ACC112 (cell line): Measurements from ENCODE around the gene IGF2BP3.

ENCODE experiments used
- H2AFZ ChIP-seq: fragments of 200-600 bp; sonication (generic); one replicate; pipeline ENCODE4 v1.6.0; 2017; ENCODE audit warnings: antibody characterized with exemption, low read length; ENCODE audit not compliant: unreplicated experiment
- H3K27ac ChIP-seq: fragments of 200-600 bp; sonication (generic); 2 replicates; pipeline ENCODE4 v1.5.1; 2014; ENCODE audit warnings: low read depth, mild to moderate bottlenecking, antibody characterized with exemption, low read length, moderate library complexity
- H3K27me3 ChIP-seq: fragments of 200-600 bp; sonication (generic); 2 replicates; pipeline ENCODE4 v1.6.1; 2014; ENCODE audit warnings: mild to moderate bottlenecking, antibody characterized with exemption, low read length, moderate library complexity, mixed read lengths; ENCODE audit not compliant: insufficient read depth
- H3K36me3 ChIP-seq: fragments of 200-600 bp; sonication (generic); 2 replicates; pipeline ENCODE4 v1.6.1; 2016; ENCODE audit warnings: mild to moderate bottlenecking, antibody characterized with exemption, low read length, moderate library complexity, mixed read lengths; ENCODE audit not compliant: insufficient read depth
- H3K4me1 ChIP-seq: fragments of 200-600 bp; sonication (generic); one replicate; pipeline ENCODE4 v1.6.1; 2016; ENCODE audit warnings: low read length, mixed read lengths; ENCODE audit not compliant: insufficient read depth, unreplicated experiment, control insufficient read depth
- H3K4me3 ChIP-seq: fragments of 200-600 bp; sonication (generic); 2 replicates; pipeline ENCODE4 v1.5.1; 2014; ENCODE audit warnings: mild to moderate bottlenecking, low read depth, low read length
- H3K79me2 ChIP-seq: fragments of 200-600 bp; sonication (generic); one replicate; pipeline ENCODE4 v1.6.0; 2016; ENCODE audit warnings: low read length; ENCODE audit not compliant: control insufficient read depth, unreplicated experiment, insufficient read depth

The IGF2BP3 gene

GRCh38 chr7:23356168-23356567 is 114.1 kb downstream of the IGF2BP3 start:
- Histone ChIP-seq H3K4me3 (no peak overlapping the region), H3K27ac (peak overlapping the region; percentile 66), H2AFZ (no peak overlapping the region), H3K36me3 (peaks cover 7% of the 10 kb centered on the region), H3K4me1 (peaks cover 52% of the 10 kb centered on the region), H3K27me3 (no peaks in the 10 kb centered on the region), H3K79me2 (peaks cover 29% of the 10 kb centered on the region)

- H3K4me1 ChIP-seq: peaks cover 65% of the 10 kb centered on the region
- no peaks in the 10 kb centered on the region for H3K27me3 ChIP-seq
- no peak overlapping the region for H2AFZ ChIP-seq
- H3K4me3 ChIP-seq: no peak overlapping the region
- H3K79me2 ChIP-seq: peaks cover 13% of the 10 kb centered on the region
- no peaks in the 10 kb centered on the region for H3K36me3 ChIP-seq
- no peak overlapping the region for H3K27ac ChIP-seq
Observed at GRCh38 chr7:23353172-23353571, 117.1 kb downstream of the IGF2BP3 start.

DNA sequence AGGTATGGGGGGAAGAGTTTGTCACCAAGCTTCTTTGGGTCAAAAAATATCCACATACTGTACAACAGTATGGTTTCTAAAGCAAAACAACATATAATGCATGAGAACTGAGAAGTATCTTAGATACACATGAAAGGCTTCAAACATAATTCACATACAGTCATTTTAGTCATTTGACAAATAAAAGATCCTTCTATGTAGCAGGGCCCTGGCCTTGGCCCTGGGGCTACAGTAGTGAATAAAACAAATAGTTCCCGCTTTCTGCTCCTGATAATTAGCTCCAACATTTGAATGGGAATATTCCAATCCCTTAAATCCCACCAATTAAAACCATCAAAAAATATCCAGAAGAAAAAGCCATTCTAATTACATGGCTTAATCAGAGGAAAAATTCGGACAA is 119.8 kb downstream of the IGF2BP3 start:
- Histone ChIP-seq H3K36me3 (peaks cover 5% of the 10 kb centered on the region; the same call in 1 of the 2 replicates), H3K4me1 (peaks cover 69% of the 10 kb centered on the region), H3K79me2 (peaks cover 22% of the 10 kb centered on the region), H3K27me3 (no peaks in the 10 kb centered on the region), H2AFZ (no peak overlapping the region), H3K27ac (peak overlapping the region; percentile 49), H3K4me3 (no peak overlapping the region)

DNA sequence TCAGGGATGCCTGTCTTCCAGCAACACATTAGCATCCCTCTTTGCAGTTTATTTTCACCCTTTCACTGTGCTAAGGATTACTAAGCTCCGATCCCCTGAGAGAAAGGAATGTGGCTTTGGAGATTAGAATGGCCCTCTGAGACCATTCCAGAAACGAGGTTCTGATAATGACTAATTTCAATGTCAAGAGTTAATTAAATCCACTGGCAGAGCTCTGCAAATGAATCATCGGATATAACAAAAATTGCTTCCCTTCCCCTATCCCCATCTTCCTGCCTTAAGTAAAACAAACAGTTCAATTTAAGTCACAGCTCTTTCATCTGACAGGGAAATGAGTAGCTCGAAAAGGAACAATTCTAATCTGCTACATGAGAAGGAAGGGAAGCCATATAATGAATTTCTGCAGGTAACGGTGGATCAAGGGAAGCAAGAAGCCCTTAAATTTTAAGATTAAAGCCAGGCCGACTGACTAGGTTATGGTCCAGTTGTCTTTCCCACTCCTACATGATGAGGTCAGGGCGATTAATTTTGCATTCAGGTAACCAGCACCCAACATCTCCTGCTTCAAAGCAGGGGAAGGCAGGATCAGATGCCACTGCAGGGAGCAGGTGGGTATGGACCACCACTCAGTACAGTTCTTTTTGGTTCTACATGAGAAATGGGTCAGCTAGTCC is 120.7 kb downstream of the IGF2BP3 start:
- Histone ChIP-seq H3K27me3 (no peaks in the 10 kb centered on the region), H3K4me3 (peak overlapping the region; percentile 26; the same call in 1 of the 2 replicates), H3K36me3 (peaks cover 11% of the 10 kb centered on the region; the same call in 1 of the 2 replicates)

DNA sequence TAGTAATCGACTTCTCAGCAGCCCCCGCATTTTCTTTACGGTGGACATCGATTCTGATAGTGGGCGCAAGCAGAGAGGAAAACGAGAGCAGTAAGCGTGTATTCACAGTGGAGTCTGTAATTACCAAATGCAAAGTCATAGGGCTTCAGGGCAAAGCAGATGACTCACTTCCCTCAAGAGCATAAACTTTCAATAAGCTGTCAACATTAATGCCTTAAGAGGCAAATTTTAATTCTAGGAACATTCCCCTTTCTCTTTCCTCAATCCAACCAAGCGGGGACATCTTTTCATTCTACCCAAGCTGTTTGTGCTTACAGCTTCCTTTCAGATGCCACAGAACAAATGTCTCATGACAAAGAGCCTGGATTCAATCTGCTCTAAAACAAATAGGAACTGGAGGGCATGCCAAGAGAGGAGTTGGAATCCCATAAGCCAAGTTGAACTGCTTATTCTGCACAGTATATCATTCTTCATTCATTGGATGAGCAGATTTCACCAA is 122.6 kb downstream of the IGF2BP3 start:
- Histone ChIP-seq H3K4me3 (peak overlapping the region; percentile 73), H3K27ac (peak overlapping the region; percentile 90), H3K79me2 (peaks cover 22% of the 10 kb centered on the region), H2AFZ (no peak overlapping the region), H3K4me1 (peaks cover 60% of the 10 kb centered on the region), H3K27me3 (no peaks in the 10 kb centered on the region), H3K36me3 (peaks cover 21% of the 10 kb centered on the region)

More for the DNA sequence above, 120.7 kb downstream of the IGF2BP3 start:
- peaks cover 68% of the 10 kb centered on the region for H3K4me1 ChIP-seq
- H3K27ac ChIP-seq: peak overlapping the region; percentile 49
- H3K79me2 ChIP-seq: peaks cover 24% of the 10 kb centered on the region
- H2AFZ ChIP-seq: no peak overlapping the region

DNA sequence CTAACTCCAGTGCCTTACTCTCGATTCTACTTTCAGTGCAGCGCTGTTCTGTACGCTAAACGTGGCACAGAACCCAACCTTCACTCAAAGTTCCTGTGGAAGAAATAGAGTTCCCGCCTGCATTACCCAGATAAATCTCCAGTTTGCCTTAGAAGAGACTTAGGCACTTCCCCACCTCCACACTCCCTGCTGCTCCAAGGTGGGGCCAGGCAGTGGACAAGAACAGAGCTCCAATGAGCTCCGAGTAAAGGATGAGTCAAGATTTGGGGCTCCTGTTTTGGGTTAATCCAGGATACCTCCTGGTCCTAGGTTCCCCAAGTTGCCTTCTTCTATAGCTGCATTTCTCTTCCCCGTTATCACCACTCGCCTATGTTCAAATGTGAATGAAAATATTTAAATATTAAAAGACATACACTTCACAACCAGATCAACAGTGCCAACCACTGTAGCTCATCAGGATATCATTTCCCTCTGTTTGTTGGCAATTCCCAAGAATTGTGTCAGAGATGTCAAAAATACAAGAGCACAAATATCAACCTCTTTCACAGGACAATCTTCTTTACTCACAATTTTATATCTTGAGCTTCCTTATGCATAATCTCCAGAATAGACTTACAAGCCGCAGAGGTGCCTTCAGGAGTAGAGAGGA is 123.1 kb downstream of the IGF2BP3 start:
- H3K27ac ChIP-seq: peak overlapping the region; percentile 90
- peaks cover 21% of the 10 kb centered on the region for H3K36me3 ChIP-seq
- H3K27me3 ChIP-seq: no peaks in the 10 kb centered on the region
- peaks cover 22% of the 10 kb centered on the region for H3K79me2 ChIP-seq
- peaks cover 60% of the 10 kb centered on the region for H3K4me1 ChIP-seq
- H3K4me3 ChIP-seq: peak overlapping the region; percentile 73
- H2AFZ ChIP-seq: no peak overlapping the region

DNA sequence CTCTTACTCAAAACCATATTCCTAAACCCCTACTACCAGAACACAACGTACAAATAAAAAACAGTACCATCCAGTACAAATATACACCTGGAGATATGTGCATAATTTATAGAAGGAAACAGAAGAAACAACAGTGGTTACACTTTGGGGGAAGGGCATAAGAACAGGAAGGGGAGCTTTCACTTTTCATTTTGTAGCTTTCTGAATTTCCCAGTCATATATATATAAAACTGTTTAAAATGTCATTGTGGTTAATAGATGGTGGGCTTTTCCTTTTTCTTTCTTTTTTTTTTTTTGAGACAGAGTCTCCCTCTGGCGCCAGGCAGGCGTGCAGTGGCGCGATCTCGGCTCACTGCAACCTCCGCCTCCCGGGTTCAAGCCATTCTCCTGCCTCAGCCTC is 124.0 kb downstream of the IGF2BP3 start:
- Histone ChIP-seq H3K27ac (peak overlapping the region; percentile 20; the same call in 1 of the 2 replicates), H3K4me3 (peak overlapping the region; percentile 54), H3K36me3 (peaks cover 21% of the 10 kb centered on the region), H3K27me3 (no peaks in the 10 kb centered on the region), H3K4me1 (peaks cover 53% of the 10 kb centered on the region), H3K79me2 (peaks cover 22% of the 10 kb centered on the region), H2AFZ (no peak overlapping the region)

- no peak overlapping the region for H3K27ac ChIP-seq
Observed at GRCh38 chr7:23345601-23346000, 124.7 kb downstream of the IGF2BP3 start.

DNA sequence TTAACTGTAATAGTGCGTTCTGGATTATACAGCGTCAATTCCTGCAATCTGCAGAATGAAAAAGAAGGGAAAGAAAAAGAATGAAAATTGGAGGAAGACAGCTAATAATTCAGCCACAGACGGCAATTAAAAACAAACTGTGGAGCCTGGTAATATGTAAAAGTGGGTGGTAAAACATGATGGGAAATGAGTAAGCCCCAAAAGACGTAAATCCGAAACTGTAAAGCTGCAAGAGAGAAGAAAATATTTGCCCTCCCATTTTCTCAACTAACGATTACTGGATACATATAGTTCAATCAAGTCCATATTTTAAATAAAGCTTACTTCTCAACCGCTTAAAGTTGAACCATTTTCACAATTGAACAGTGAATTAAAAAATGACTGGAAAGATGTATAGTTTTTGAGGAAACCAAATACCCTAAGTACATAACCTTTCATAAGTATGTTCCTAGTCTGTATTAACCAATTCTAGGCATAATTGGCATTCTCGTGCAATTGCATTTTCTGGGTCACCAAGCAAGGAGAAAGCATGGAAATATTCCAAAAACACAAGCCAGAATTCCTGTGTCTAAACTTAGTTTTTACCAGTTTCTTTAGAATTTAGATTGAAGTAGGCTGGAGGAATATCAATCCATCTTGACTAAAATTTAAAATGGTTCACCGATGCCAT is 126.3 kb downstream of the IGF2BP3 start:
- H3K4me1 ChIP-seq: peaks cover 29% of the 10 kb centered on the region
- peaks cover 28% of the 10 kb centered on the region for H3K36me3 ChIP-seq
- no peak overlapping the region for H3K27ac ChIP-seq
- H3K79me2 ChIP-seq: peaks cover 22% of the 10 kb centered on the region
- H2AFZ ChIP-seq: no peak overlapping the region
- H3K4me3 ChIP-seq: no peak overlapping the region
- no peaks in the 10 kb centered on the region for H3K27me3 ChIP-seq

More at GRCh38 chr7:23345601-23346000, 124.7 kb downstream of the IGF2BP3 start:
- Histone ChIP-seq H3K27me3 (no peaks in the 10 kb centered on the region), H2AFZ (no peak overlapping the region), H3K79me2 (peaks cover 22% of the 10 kb centered on the region), H3K36me3 (peaks cover 21% of the 10 kb centered on the region), H3K4me1 (peaks cover 46% of the 10 kb centered on the region), H3K4me3 (peak overlapping the region; percentile 54; the same call in 1 of the 2 replicates)

- no peak overlapping the region for H2AFZ ChIP-seq
- H3K4me1 ChIP-seq: peaks cover 21% of the 10 kb centered on the region
- H3K36me3 ChIP-seq: peaks cover 36% of the 10 kb centered on the region
- H3K27me3 ChIP-seq: no peaks in the 10 kb centered on the region
- peaks cover 26% of the 10 kb centered on the region for H3K79me2 ChIP-seq
- no peak overlapping the region for H3K4me3 ChIP-seq
- H3K27ac ChIP-seq: no peak overlapping the region
Observed at GRCh38 chr7:23343102-23343501, 127.2 kb downstream of the IGF2BP3 start.
